HepG2 (cell line): ENCODE measurements around the gene SLC34A3. TPM values are rescaled to one million over a fixed set of nuclear protein-coding genes. Genes with fewer than 3 reads are reported as not detected.

ENCODE experiments used
- ATF5 ChIP-seq: sonication (generic); formaldehyde crosslinking; IDR thresholded peaks from 2 replicates; pipeline ENCODE4 v1.4.0; 2020; ENCODE audit warnings: mild to moderate bottlenecking, low read depth, missing genetic modification reagents
- FOXO4 ChIP-seq: sonication (generic); formaldehyde crosslinking; conservative IDR thresholded peaks from 2 replicates; pipeline ENCODE4 v1.8.1; 2023; ENCODE audit warnings: missing genetic modification reagents
- GABPA ChIP-seq, 2 experiments: IDR thresholded peaks; 2 replicates each; pipeline ENCODE4 v1.6.1; 2011 to 2016; ENCODE audit warnings: low read depth in 2 of 2, low read length in 1 of 2, missing biosample characterization in 1 of 2, missing genetic modification characterization in 1 of 2
- HOXA3 ChIP-seq: sonication (generic); formaldehyde crosslinking; IDR thresholded peaks from 2 replicates; pipeline ENCODE4 v1.5.0; 2020; ENCODE audit warnings: missing genetic modification reagents
- MYC ChIP-seq: sonication (generic); formaldehyde crosslinking; IDR thresholded peaks from 2 replicates; pipeline ENCODE4 v1.9.0; 2021; ENCODE audit warnings: missing genetic modification reagents, borderline replicate concordance
- MYNN ChIP-seq: sonication (generic); formaldehyde crosslinking; IDR thresholded peaks from 2 replicates; pipeline ENCODE4 v1.4.0; 2020; ENCODE audit warnings: mild to moderate bottlenecking, low read depth, missing genetic modification reagents
- PRDM10 ChIP-seq: sonication (generic); formaldehyde crosslinking; IDR thresholded peaks from 2 replicates; pipeline ENCODE4 v1.4.0; 2020; ENCODE audit warnings: low read depth, missing genetic modification reagents
- TAF1 ChIP-seq: sonication (generic); formaldehyde crosslinking; IDR thresholded peaks from 2 replicates; pipeline ENCODE4 v1.4.0; 2020; ENCODE audit warnings: missing genetic modification reagents
- TBX2 ChIP-seq: sonication (generic); formaldehyde crosslinking; IDR thresholded peaks from 2 replicates; pipeline ENCODE4 v1.5.0; 2020; ENCODE audit warnings: missing genetic modification reagents, mild to moderate bottlenecking, borderline replicate concordance
- TSC22D2 ChIP-seq: sonication (generic); formaldehyde crosslinking; IDR thresholded peaks from 2 replicates; pipeline ENCODE4 v1.5.1; 2020; ENCODE audit warnings: missing genetic modification reagents, mild to moderate bottlenecking, borderline replicate concordance
- ZNF326 ChIP-seq: sonication (generic); formaldehyde crosslinking; IDR thresholded peaks from 2 replicates; pipeline ENCODE4 v1.4.0; 2020; ENCODE audit warnings: missing genetic modification reagents, borderline replicate concordance
- ZNF674 ChIP-seq: sonication (generic); formaldehyde crosslinking; IDR thresholded peaks from 2 replicates; pipeline ENCODE4 v1.5.0; 2020; ENCODE audit warnings: low read depth, mild to moderate bottlenecking, missing genetic modification reagents
- ZNF709 ChIP-seq: sonication (generic); formaldehyde crosslinking; IDR thresholded peaks from 2 replicates; pipeline ENCODE4 v1.5.0; 2020; ENCODE audit warnings: mild to moderate bottlenecking, missing genetic modification reagents
- ZNF772 ChIP-seq: sonication (generic); formaldehyde crosslinking; IDR thresholded peaks from 2 replicates; pipeline ENCODE4 v1.5.0; 2020; ENCODE audit warnings: mild to moderate bottlenecking, missing genetic modification reagents
- ZNF781 ChIP-seq: sonication (generic); formaldehyde crosslinking; IDR thresholded peaks from 2 replicates; pipeline ENCODE4 v1.5.1; 2020; ENCODE audit warnings: borderline replicate concordance, mild to moderate bottlenecking, missing genetic modification reagents; ENCODE audit errors: not compliant biosample characterization
- polyA plus RNA-seq, 8 experiments: library from polyadenylated mRNA; depleted of rRNA in 3 of 8; stranded (reverse) in 7 of 8; unstranded in 1 of 8; fragments of >200 nt; fragmentation: Illumina TruSeq in 4 of 8; extraction: Trizol in 4 of 8; gene quantifications; 2 replicates each; pipeline versions ENCODE4 v1.2.1 to v1.2.3, GENCODE V29; 2011 to 2016; ENCODE audit warnings: low read depth in 4 of 8, missing spikeins in 1 of 8, mixed read lengths in 1 of 8; ENCODE audit not compliant: insufficient read depth in 1 of 8
- total RNA-seq, 5 experiments: library from RNA; depleted of rRNA; stranded (reverse); fragments of >200 nt; fragmentation: Illumina TruSeq; extraction: Trizol; gene quantifications; 2 replicates each; pipeline ENCODE4 v1.2.3, GENCODE V29; 2016; ENCODE audit warnings: low read depth in 1 of 5
- TF ChIP-seq, protein P1 (sequence below): sonication (generic); formaldehyde crosslinking; IDR thresholded peaks from 2 replicates; pipeline ENCODE4 v1.8.0; 2022; ENCODE audit warnings: mild to moderate bottlenecking, missing genetic modification reagents, moderate library complexity
- TF ChIP-seq, protein P2 (sequence below), 2 experiments: IDR thresholded peaks; 2 replicates each; pipeline ENCODE4 v1.6.1; 2011 to 2012; ENCODE audit warnings: low read length in 2 of 2, borderline replicate concordance in 1 of 2, low read depth in 1 of 2, mild to moderate bottlenecking in 1 of 2, moderate library complexity in 1 of 2

Gene SLC34A3
- total and polyA plus RNA-seq, 2 of the 13 experiments (the other 11 are each of a cell fraction or from before 2014, with no cell fraction given): 0.07 to 1.0 TPM

DNA sequence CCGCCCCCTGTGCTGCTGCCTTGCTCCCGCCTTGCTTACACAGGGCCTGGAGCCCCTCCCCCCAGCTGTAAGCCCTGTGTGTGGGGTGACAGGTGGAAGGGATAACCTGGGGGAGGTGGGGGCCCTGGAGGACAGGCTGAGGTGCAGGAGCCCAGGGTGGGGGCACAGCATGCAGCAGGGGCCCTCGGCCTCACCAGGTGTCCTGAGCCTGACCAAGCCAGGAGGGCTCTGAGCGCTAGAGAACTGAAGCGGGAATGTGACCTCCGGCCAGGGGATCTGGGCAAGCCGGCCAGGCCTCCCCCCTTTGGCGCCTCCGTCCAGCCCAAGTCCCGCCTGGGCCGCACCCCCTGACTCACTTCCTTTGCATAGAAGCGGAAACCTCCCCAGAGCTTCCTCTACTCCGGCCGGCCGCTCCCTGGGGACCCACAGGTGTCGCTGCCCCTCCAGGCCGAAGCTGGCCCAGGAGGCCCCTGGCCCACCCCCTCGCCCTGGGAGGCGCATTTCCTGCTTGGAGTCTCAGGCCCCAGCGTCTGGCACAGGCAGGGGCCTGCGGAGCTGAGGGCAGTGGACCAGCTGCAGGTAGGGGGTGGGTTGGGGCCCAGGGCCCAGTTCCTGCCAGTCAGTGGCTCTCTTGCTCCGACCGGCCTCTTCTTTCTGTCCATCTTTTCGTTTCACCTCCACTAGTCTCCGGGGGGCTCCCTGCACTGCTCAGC is 46.8 kb downstream of the SLC34A3 start, which contains the start of gene TOR4A (continued):
- TF ChIP-seq, protein P1, sequence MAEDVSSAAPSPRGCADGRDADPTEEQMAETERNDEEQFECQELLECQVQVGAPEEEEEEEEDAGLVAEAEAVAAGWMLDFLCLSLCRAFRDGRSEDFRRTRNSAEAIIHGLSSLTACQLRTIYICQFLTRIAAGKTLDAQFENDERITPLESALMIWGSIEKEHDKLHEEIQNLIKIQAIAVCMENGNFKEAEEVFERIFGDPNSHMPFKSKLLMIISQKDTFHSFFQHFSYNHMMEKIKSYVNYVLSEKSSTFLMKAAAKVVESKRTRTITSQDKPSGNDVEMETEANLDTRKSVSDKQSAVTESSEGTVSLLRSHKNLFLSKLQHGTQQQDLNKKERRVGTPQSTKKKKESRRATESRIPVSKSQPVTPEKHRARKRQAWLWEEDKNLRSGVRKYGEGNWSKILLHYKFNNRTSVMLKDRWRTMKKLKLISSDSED: no peak
- TF ChIP-seq HOXA3 (peak; percentile 73), MYNN (CRISPR knock-in tag) (no peak), PRDM10 (CRISPR knock-in tag) (peak; percentile 83; the same call in 1 of the 2 replicates), ATF5 (no peak), GABPA (IDR thresholded peaks at IDR 0.05; ENCODE audit: low read depth, low read length) (no peak), GABPA (CRISPR knock-in tag; IDR thresholded peaks at IDR 0.05; ENCODE audit: low read depth) (peak; percentile 90), ZNF674 (CRISPR knock-in tag) (peak; percentile 67; the same call in 1 of the 2 replicates), ZNF326 (CRISPR knock-in tag) (no peak), ZNF781 (CRISPR knock-in tag) (no peak), ZNF709 (CRISPR knock-in tag) (no peak), MYC (CRISPR knock-in tag) (no peak; the same call in none of the 2 replicates), FOXO4 (CRISPR knock-in tag) (peak; percentile 94; the same call in 1 of the 2 replicates), TBX2 (CRISPR knock-in tag) (peak; percentile 79; the same call in 1 of the 2 replicates), TSC22D2 (CRISPR knock-in tag) (0 out of 2 replicates have a peak, but pooled peaks have one; percentile 28), TAF1 (CRISPR knock-in tag) (peak; percentile 85), ZNF772 (CRISPR knock-in tag) (peak; percentile 95)
- TF ChIP-seq, protein P2, sequence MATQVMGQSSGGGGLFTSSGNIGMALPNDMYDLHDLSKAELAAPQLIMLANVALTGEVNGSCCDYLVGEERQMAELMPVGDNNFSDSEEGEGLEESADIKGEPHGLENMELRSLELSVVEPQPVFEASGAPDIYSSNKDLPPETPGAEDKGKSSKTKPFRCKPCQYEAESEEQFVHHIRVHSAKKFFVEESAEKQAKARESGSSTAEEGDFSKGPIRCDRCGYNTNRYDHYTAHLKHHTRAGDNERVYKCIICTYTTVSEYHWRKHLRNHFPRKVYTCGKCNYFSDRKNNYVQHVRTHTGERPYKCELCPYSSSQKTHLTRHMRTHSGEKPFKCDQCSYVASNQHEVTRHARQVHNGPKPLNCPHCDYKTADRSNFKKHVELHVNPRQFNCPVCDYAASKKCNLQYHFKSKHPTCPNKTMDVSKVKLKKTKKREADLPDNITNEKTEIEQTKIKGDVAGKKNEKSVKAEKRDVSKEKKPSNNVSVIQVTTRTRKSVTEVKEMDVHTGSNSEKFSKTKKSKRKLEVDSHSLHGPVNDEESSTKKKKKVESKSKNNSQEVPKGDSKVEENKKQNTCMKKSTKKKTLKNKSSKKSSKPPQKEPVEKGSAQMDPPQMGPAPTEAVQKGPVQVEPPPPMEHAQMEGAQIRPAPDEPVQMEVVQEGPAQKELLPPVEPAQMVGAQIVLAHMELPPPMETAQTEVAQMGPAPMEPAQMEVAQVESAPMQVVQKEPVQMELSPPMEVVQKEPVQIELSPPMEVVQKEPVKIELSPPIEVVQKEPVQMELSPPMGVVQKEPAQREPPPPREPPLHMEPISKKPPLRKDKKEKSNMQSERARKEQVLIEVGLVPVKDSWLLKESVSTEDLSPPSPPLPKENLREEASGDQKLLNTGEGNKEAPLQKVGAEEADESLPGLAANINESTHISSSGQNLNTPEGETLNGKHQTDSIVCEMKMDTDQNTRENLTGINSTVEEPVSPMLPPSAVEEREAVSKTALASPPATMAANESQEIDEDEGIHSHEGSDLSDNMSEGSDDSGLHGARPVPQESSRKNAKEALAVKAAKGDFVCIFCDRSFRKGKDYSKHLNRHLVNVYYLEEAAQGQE (IDR thresholded peaks at IDR 0.05; ENCODE audit: borderline replicate concordance in 1 of 2, low read depth in 1 of 2, low read length in 2 of 2): peak in 1 of 2 experiments; percentile 47; a peak in 1 of 4 replicates
